Liver (tissue), 9 donors: ENCODE measurements around the gene TRPC1. TPM values are rescaled to one million over a fixed set of nuclear protein-coding genes. Genes with fewer than 3 reads are reported as not detected.

Experiments
- DNase-seq: peaks from one replicate; pipeline ENCODE4 v3.0.0-alpha.2; 2017; ENCODE audit warnings: low spot score
- H3K27ac ChIP-seq, 2 donors: one replicate each; pipeline ENCODE4 v1.7.0; 2013; ENCODE audit warnings: inconsistent platforms in 2 of 2, low read length in 2 of 2, control low read depth in 1 of 2, low read depth in 1 of 2, mild to moderate bottlenecking in 1 of 2
- H3K27me3 ChIP-seq, 4 donors: one replicate each; pipeline versions ENCODE4 v1.6.1 to v1.7.0; 2013; ENCODE audit warnings: low read length in 3 of 4, inconsistent platforms in 1 of 4, mild to moderate bottlenecking in 1 of 4, moderate library complexity in 1 of 4; ENCODE audit not compliant: control insufficient read depth in 4 of 4, insufficient read depth in 4 of 4
- H3K36me3 ChIP-seq, 4 donors: one replicate each; pipeline versions ENCODE4 v1.6.1 to v1.7.0; 2013; ENCODE audit warnings: low read length in 3 of 4, mild to moderate bottlenecking in 3 of 4, low read depth in 1 of 4, moderate library complexity in 1 of 4; ENCODE audit not compliant: control insufficient read depth in 4 of 4, insufficient read depth in 3 of 4
- H3K4me1 ChIP-seq, 4 donors: one replicate each; pipeline versions ENCODE4 v1.6.1 to v1.7.0; 2013; ENCODE audit warnings: low read length in 3 of 4, mild to moderate bottlenecking in 3 of 4, moderate library complexity in 1 of 4; ENCODE audit not compliant: control insufficient read depth in 4 of 4, insufficient read depth in 4 of 4
- H3K4me3 ChIP-seq, 3 donors: one replicate each; pipeline versions ENCODE4 v1.6.1 to v1.7.0; 2013; ENCODE audit warnings: low read length in 3 of 3, control low read depth in 1 of 3, low read depth in 1 of 3, mild to moderate bottlenecking in 1 of 3
- H3K9ac ChIP-seq, 2 donors: one replicate each; pipeline ENCODE4 v1.7.0; 2013; ENCODE audit warnings: low read length in 2 of 2, mild to moderate bottlenecking in 2 of 2, moderate library complexity in 2 of 2, control low read depth in 1 of 2, low read depth in 1 of 2
- H3K9me3 ChIP-seq, 4 donors: one replicate each; pipeline versions ENCODE4 v1.6.1 to v1.7.0; 2013; ENCODE audit warnings: low read length in 3 of 4; ENCODE audit not compliant: control insufficient read depth in 4 of 4
- ATF3 ChIP-seq: IDR thresholded peaks from 2 replicates; pipeline ENCODE4 v1.6.1; 2016; ENCODE audit warnings: antibody characterized with exemption
- CTCF ChIP-seq: fragments of 150-350 bp; IDR thresholded peaks from 2 replicates; pipeline ENCODE4 v1.5.1; 2017; ENCODE audit warnings: improper control_type of control experiment, low read depth, low read length; ENCODE audit not compliant: missing input control
- EGR1 ChIP-seq, 2 donors: IDR thresholded peaks; 2 replicates each; pipeline ENCODE4 v1.6.1; 2016 to 2018; ENCODE audit warnings: antibody characterized with exemption in 2 of 2, low read depth in 2 of 2
- FOXA1 ChIP-seq: IDR thresholded peaks from 2 replicates; pipeline ENCODE4 v1.6.1; 2016; ENCODE audit warnings: antibody characterized with exemption
- FOXA2 ChIP-seq: IDR thresholded peaks from 2 replicates; pipeline ENCODE4 v1.6.1; 2016; ENCODE audit warnings: antibody characterized with exemption
- GABPA ChIP-seq, 2 donors: IDR thresholded peaks in 1 of 2; conservative IDR thresholded peaks in 1 of 2; 2 replicates each; pipeline ENCODE4 v1.6.1; 2016; ENCODE audit warnings: antibody characterized with exemption in 2 of 2, mild to moderate bottlenecking in 1 of 2, moderate library complexity in 1 of 2
- HNF4A ChIP-seq, 2 donors: conservative IDR thresholded peaks; 2 replicates each; pipeline ENCODE4 v1.6.1; 2016; ENCODE audit warnings: antibody characterized with exemption in 2 of 2, mild to moderate bottlenecking in 2 of 2
- HNF4G ChIP-seq: IDR thresholded peaks from 2 replicates; pipeline ENCODE4 v1.6.1; 2016; ENCODE audit warnings: antibody characterized with exemption
- JUND ChIP-seq, 2 donors: IDR thresholded peaks; 2 replicates each; pipeline ENCODE4 v1.6.1; 2016; ENCODE audit warnings: antibody characterized with exemption in 2 of 2
- MAX ChIP-seq: IDR thresholded peaks from 2 replicates; pipeline ENCODE4 v1.6.1; 2016; ENCODE audit warnings: antibody characterized with exemption
- NR2F2 ChIP-seq: IDR thresholded peaks from 2 replicates; pipeline ENCODE4 v1.6.1; 2016; ENCODE audit warnings: antibody characterized with exemption
- RAD21 ChIP-seq, 2 donors: IDR thresholded peaks; 2 replicates each; pipeline ENCODE4 v1.6.1; 2016; ENCODE audit warnings: antibody characterized with exemption in 2 of 2, mild to moderate bottlenecking in 2 of 2
- REST ChIP-seq: IDR thresholded peaks from 2 replicates; pipeline ENCODE4 v1.6.1; 2016; ENCODE audit warnings: antibody characterized with exemption, mild to moderate bottlenecking
- RXRA ChIP-seq, 2 donors: IDR thresholded peaks; 2 replicates each; pipeline ENCODE4 v1.6.1; 2017 to 2018; ENCODE audit warnings: antibody characterized with exemption in 2 of 2, mild to moderate bottlenecking in 1 of 2
- SP1 ChIP-seq: IDR thresholded peaks from 2 replicates; pipeline ENCODE4 v1.6.1; 2018; ENCODE audit warnings: antibody characterized with exemption, mild to moderate bottlenecking
- TAF1 ChIP-seq: conservative IDR thresholded peaks from 2 replicates; pipeline ENCODE4 v1.6.1; 2016; ENCODE audit warnings: antibody characterized with exemption, mild to moderate bottlenecking
- YY1 ChIP-seq: IDR thresholded peaks from 2 replicates; pipeline ENCODE4 v1.6.1; 2016; ENCODE audit warnings: antibody characterized with exemption, mild to moderate bottlenecking
- ZBTB33 ChIP-seq: IDR thresholded peaks from 2 replicates; pipeline ENCODE4 v1.6.1; 2016; ENCODE audit warnings: antibody characterized with exemption
- WGBS: extraction: QIAGEN DNeasy Blood & Tissue Kit; methylation state at CpG from one replicate; pipeline ENCODE4 v1.1.7; 2013; 5-methylcytosine and 5-hydroxymethylcytosine counted together
- polyA plus RNA-seq, 2 donors: library from polyadenylated mRNA; stranded (reverse) in 1 of 2; unstranded in 1 of 2; fragments of 200-250 nt in 1 of 2; fragments of >200 nt in 1 of 2; fragmentation: Nextera tagmentation in 1 of 2; extraction: Ambion mirVana in 1 of 2; gene quantifications; one replicate each; pipeline versions ENCODE4 v1.2.1 to v1.2.3, GENCODE V29; 2013 to 2015
- total RNA-seq, 2 donors: library from RNA; depleted of rRNA; stranded (reverse); fragments of >200 nt; gene quantifications; one replicate each; pipeline ENCODE4 v1.2.3, GENCODE V29; 2014
- donor health status: healthy.
- donor health status: healthy.
- donor health status: healthy.
- donor health status: healthy.
- donor health status: healthy.

Gene TRPC1
- total and polyA plus RNA-seq, 4 donors = 0.15 to 4.7 (median 1.6) TPM

GRCh38 chr3:142846779-142847577 is 123.1 kb downstream of the TRPC1 start:
- no peaks in the 10 kb centered on the region for H3K9me3 ChIP-seq
- H3K36me3 ChIP-seq = peaks cover 0 to 4% (median 0%) of the 10 kb centered on the region in 4 donors
- peak in 1 of 2 donors; percentile 11 for TF ChIP-seq RAD21 (IDR thresholded peaks at IDR 0.05)
- TF ChIP-seq JUND (IDR thresholded peaks at IDR 0.05) = peak in 1 of 2 donors; percentile 29
- no peak for TF ChIP-seq GABPA (IDR thresholded peaks at IDR 0.05 in 1 of 2, conservative IDR thresholded peaks at IDR 0.05 in 1 of 2)
- peak; percentile 45 to 87 for TF ChIP-seq HNF4A (conservative IDR thresholded peaks at IDR 0.05)
- TF ChIP-seq YY1 = no peak
- no peak for TF ChIP-seq SP1
- TF ChIP-seq ATF3 = no peak
- no peak for TF ChIP-seq REST
- peak; percentile 4 for TF ChIP-seq HNF4G
- peak; percentile 22 for TF ChIP-seq MAX
- TF ChIP-seq FOXA2 = peak; percentile 49
- peak; percentile 15 for TF ChIP-seq ZBTB33
- TF ChIP-seq RXRA (IDR thresholded peaks at IDR 0.05) = peak in 1 of 2 donors; percentile 67
- no peak for TF ChIP-seq FOXA1
- TF ChIP-seq NR2F2 = no peak
- no peak for TF ChIP-seq TAF1
- TF ChIP-seq CTCF = no peak
- no peak for TF ChIP-seq EGR1 (IDR thresholded peaks at IDR 0.05; ENCODE audit: low read depth in 2 of 2)
- 21% methylated on average over 2 of the region's 2 CpGs for WGBS
- peaks cover 4 to 25% (median 14%) of the 10 kb centered on the region in 4 donors for H3K4me1 ChIP-seq
- H3K27me3 ChIP-seq = no peaks in the 10 kb centered on the region
- H3K4me3 ChIP-seq = no peak overlapping the region
- H3K27ac ChIP-seq = peak overlapping the region; percentile 25 to 66
- H3K9ac ChIP-seq = no peak overlapping the region
- no peak for DNase-seq
